ENCODE data around the gene HECA.
"Not testable (repeated sequence)": the region's sequence is repeated elsewhere in the genome, so short reads cannot be mapped to it uniquely, and the experiment has no call there.

The HECA gene

GRCh38 chr6:139119552-139119951, 15.3 kb upstream of the HECA start:
- no peak for FAIRE-seq

GRCh38 chr6:139122823-139123222, 12.1 kb upstream of the HECA start:
- not testable (repeated sequence) for FAIRE-seq; DNase-seq (ENCODE audit: insufficient read length)

More at GRCh38 chr6:139119552-139119951, 15.3 kb upstream of the HECA start:
- no peak for DNase-seq (ENCODE audit: insufficient read length)
- TF ChIP-seq POLR2AphosphoS5 (IDR thresholded peaks at IDR 0.05; ENCODE audit: low read depth, low read length) (no peak), TAF1 (IDR thresholded peaks at IDR 0.05; ENCODE audit: borderline replicate concordance, low read depth, low read length) (no peak)

GRCh38 chr6:139124887-139125672, 9.8 kb upstream of the HECA start:
- DNase-seq (ENCODE audit: insufficient read length) = peak; percentile 19
- FAIRE-seq = peak; percentile 96
- TF ChIP-seq TAF1 (IDR thresholded peaks at IDR 0.05; ENCODE audit: borderline replicate concordance, low read depth, low read length) = no peak
- no peak for TF ChIP-seq POLR2A (IDR thresholded peaks at IDR 0.05; ENCODE audit: low read depth, low read length)
- no peak for TF ChIP-seq POLR2AphosphoS5 (IDR thresholded peaks at IDR 0.05; ENCODE audit: low read depth, low read length)

GRCh38 chr6:139126255-139126654, 8.6 kb upstream of the HECA start:
- FAIRE-seq (no peak), DNase-seq (ENCODE audit: insufficient read length) (no peak)
- TF ChIP-seq TAF1 (IDR thresholded peaks at IDR 0.05; ENCODE audit: borderline replicate concordance, low read depth, low read length) = no peak
- no peak for TF ChIP-seq POLR2AphosphoS5 (IDR thresholded peaks at IDR 0.05; ENCODE audit: low read depth, low read length)
- TF ChIP-seq POLR2A (IDR thresholded peaks at IDR 0.05; ENCODE audit: low read depth, low read length) = no peak

GRCh38 chr6:139126931-139127330, 7.9 kb upstream of the HECA start:
- DNase-seq (ENCODE audit: insufficient read length) (no peak), FAIRE-seq (no peak)
- TF ChIP-seq POLR2AphosphoS5 (IDR thresholded peaks at IDR 0.05; ENCODE audit: low read depth, low read length) = no peak
- TF ChIP-seq POLR2A (IDR thresholded peaks at IDR 0.05; ENCODE audit: low read depth, low read length) = no peak
- no peak for TF ChIP-seq TAF1 (IDR thresholded peaks at IDR 0.05; ENCODE audit: borderline replicate concordance, low read depth, low read length)

GRCh38 chr6:139129284-139129683, 5.6 kb upstream of the HECA start:
- DNase-seq (ENCODE audit: insufficient read length) (no peak), FAIRE-seq (no peak)
- TF ChIP-seq POLR2A (IDR thresholded peaks at IDR 0.05; ENCODE audit: low read depth, low read length) (no peak), TAF1 (IDR thresholded peaks at IDR 0.05; ENCODE audit: borderline replicate concordance, low read depth, low read length) (no peak), POLR2AphosphoS5 (IDR thresholded peaks at IDR 0.05; ENCODE audit: low read depth, low read length) (no peak)

- FAIRE-seq (no peak), DNase-seq (ENCODE audit: insufficient read length) (no peak)
- TF ChIP-seq POLR2A (IDR thresholded peaks at IDR 0.05; ENCODE audit: low read depth, low read length) (no peak), TAF1 (IDR thresholded peaks at IDR 0.05; ENCODE audit: borderline replicate concordance, low read depth, low read length) (no peak), POLR2AphosphoS5 (IDR thresholded peaks at IDR 0.05; ENCODE audit: low read depth, low read length) (no peak)
Observed at GRCh38 chr6:139131736-139132280, 3.1 kb upstream of the HECA start.

- TF ChIP-seq TAF1 (IDR thresholded peaks at IDR 0.05; ENCODE audit: borderline replicate concordance, low read depth, low read length) = no peak
- TF ChIP-seq POLR2A (IDR thresholded peaks at IDR 0.05; ENCODE audit: low read depth, low read length) = no peak
- TF ChIP-seq POLR2AphosphoS5 (IDR thresholded peaks at IDR 0.05; ENCODE audit: low read depth, low read length) = no peak
- FAIRE-seq (no peak), DNase-seq (ENCODE audit: insufficient read length) (no peak)
Observed at GRCh38 chr6:139133262-139134063, 1.4 kb upstream of the HECA start.

GRCh38 chr6:139134064-139134395, 850 bp upstream of the HECA start:
- TF ChIP-seq TAF1 (IDR thresholded peaks at IDR 0.05; ENCODE audit: borderline replicate concordance, low read depth, low read length) (no peak), POLR2A (IDR thresholded peaks at IDR 0.05; ENCODE audit: low read depth, low read length) (no peak), POLR2AphosphoS5 (IDR thresholded peaks at IDR 0.05; ENCODE audit: low read depth, low read length) (no peak)
- DNase-seq (ENCODE audit: insufficient read length) = no peak
- no peak for FAIRE-seq

- TF ChIP-seq POLR2AphosphoS5 (IDR thresholded peaks at IDR 0.05; ENCODE audit: low read depth, low read length) = no peak
- no peak for TF ChIP-seq POLR2A (IDR thresholded peaks at IDR 0.05; ENCODE audit: low read depth, low read length)
- TF ChIP-seq TAF1 (IDR thresholded peaks at IDR 0.05; ENCODE audit: borderline replicate concordance, low read depth, low read length) = no peak
Observed at GRCh38 chr6:139135578-139136545, 982 bp downstream of the HECA start.

GRCh38 chr6:139137706-139138105, 2.8 kb downstream of the HECA start:
- DNase-seq (ENCODE audit: insufficient read length) (no peak), FAIRE-seq (no peak)
- TF ChIP-seq POLR2AphosphoS5 (IDR thresholded peaks at IDR 0.05; ENCODE audit: low read depth, low read length) (no peak), POLR2A (IDR thresholded peaks at IDR 0.05; ENCODE audit: low read depth, low read length) (no peak), TAF1 (IDR thresholded peaks at IDR 0.05; ENCODE audit: borderline replicate concordance, low read depth, low read length) (no peak)

More at GRCh38 chr6:139135578-139136545, 982 bp downstream of the HECA start:
- FAIRE-seq (peak; percentile 70), DNase-seq (ENCODE audit: insufficient read length) (peak; percentile 25)

GRCh38 chr6:139140854-139141253, 6.0 kb downstream of the HECA start:
- FAIRE-seq; DNase-seq (ENCODE audit: insufficient read length): not testable (repeated sequence)
